Naive thymus-derived CD4-positive, alpha-beta T cell (primary cell): ENCODE data around the gene PDIA2. TPM values are rescaled to one million over a fixed set of nuclear protein-coding genes. Genes with fewer than 3 reads are reported as not detected.

ENCODE experiments used
- ATAC-seq: fragments of 150-1000 bp; cut with Tn5 transposase; 2 replicates; pipeline ENCODE4 v1.10.0; 2021; ENCODE audit warnings: mild to moderate bottlenecking, moderate library complexity
- CTCF ChIA-PET: fragments of 350-600 bp; sonication (Branson Sonifier 250); formaldehyde crosslinking; loops from one replicate; lab custom pipeline; 2021; ENCODE audit warnings: antibody characterized with exemption; lab: Charles Lee
- POLR2A ChIA-PET: fragments of 350-600 bp; sonication (Branson Sonifier 250); formaldehyde crosslinking; loops from one replicate; lab custom pipeline; 2021; ENCODE audit warnings: antibody characterized with exemption, inconsistent platforms; lab: Charles Lee
- DNase-seq, 9 donors: peaks; one replicate each; pipeline versions ENCODE4 v3.0.0 to v3.0.0-alpha.2; 2020 to 2022; ENCODE audit warnings: mixed read lengths in 1 of 9
- H3K27ac ChIP-seq: one replicate; pipeline ENCODE4 v1.7.0; 2013; ENCODE audit warnings: mild to moderate bottlenecking, low read depth, low read length, moderate library complexity
- H3K27me3 ChIP-seq, 2 donors: one replicate each; pipeline ENCODE4 v1.7.0; 2013; ENCODE audit warnings: low read length in 2 of 2, mild to moderate bottlenecking in 2 of 2, moderate library complexity in 2 of 2; ENCODE audit not compliant: control insufficient read depth in 2 of 2, insufficient read depth in 2 of 2
- H3K36me3 ChIP-seq, 3 experiments: 1 replicate in 2 of 3; 2 replicates in 1 of 3; pipeline ENCODE4 v1.7.0; 2013; ENCODE audit warnings: low read length in 3 of 3, mild to moderate bottlenecking in 3 of 3, moderate library complexity in 1 of 3; ENCODE audit not compliant: insufficient read depth in 3 of 3, control insufficient read depth in 2 of 3
- H3K4me1 ChIP-seq, 2 donors: one replicate each; pipeline ENCODE4 v1.7.0; 2013; ENCODE audit warnings: low read length in 2 of 2, mild to moderate bottlenecking in 2 of 2, moderate library complexity in 1 of 2; ENCODE audit not compliant: control insufficient read depth in 2 of 2, insufficient read depth in 2 of 2
- H3K4me3 ChIP-seq: 2 replicates; pipeline ENCODE4 v1.7.0; 2013; ENCODE audit warnings: mild to moderate bottlenecking, low read length
- H3K9me3 ChIP-seq, 3 experiments: 1 replicate in 2 of 3; 2 replicates in 1 of 3; pipeline ENCODE4 v1.7.0; 2013; ENCODE audit warnings: low read length in 3 of 3; ENCODE audit not compliant: control insufficient read depth in 2 of 3
- H3K27ac Mint-ChIP-seq, 9 donors: one replicate each; pipeline ENCODE4 v1.8.0; 2020 to 2022; ENCODE audit warnings: mixed read lengths in 9 of 9, mild to moderate bottlenecking in 8 of 9, moderate library complexity in 5 of 9, inconsistent platforms in 2 of 9
- H3K27me3 Mint-ChIP-seq, 5 donors: one replicate each; pipeline ENCODE4 v1.8.0; 2021 to 2022; ENCODE audit warnings: mixed read lengths in 5 of 5, mild to moderate bottlenecking in 1 of 5
- H3K36me3 Mint-ChIP-seq, 5 donors: one replicate each; pipeline ENCODE4 v1.8.0; 2020 to 2022; ENCODE audit warnings: mixed read lengths in 5 of 5, mild to moderate bottlenecking in 3 of 5, inconsistent platforms in 1 of 5
- H3K4me1 Mint-ChIP-seq, 7 donors: one replicate each; pipeline ENCODE4 v1.8.0; 2020 to 2022; ENCODE audit warnings: mixed read lengths in 7 of 7, mild to moderate bottlenecking in 3 of 7, inconsistent platforms in 1 of 7
- H3K4me3 Mint-ChIP-seq, 10 donors: one replicate each; pipeline ENCODE4 v1.8.0; 2020 to 2022; ENCODE audit warnings: mild to moderate bottlenecking in 10 of 10, mixed read lengths in 10 of 10, moderate library complexity in 6 of 10, inconsistent platforms in 2 of 10
- H3K9me3 Mint-ChIP-seq, 11 donors: one replicate each; pipeline ENCODE4 v1.8.0; 2020 to 2022; ENCODE audit warnings: mixed read lengths in 11 of 11, mild to moderate bottlenecking in 4 of 11, inconsistent platforms in 1 of 11, moderate library complexity in 1 of 11
- intact Hi-C, 2 donors: fragments of 100-400 bp; cut with micrococcal nuclease; formaldehyde crosslinking; loops; one replicate each; pipeline ENCODE4 v1.15.1; 2023
- polyA plus RNA-seq, 2 donors: library from polyadenylated mRNA; unstranded; fragments of 300-500 nt; fragmentation: Illumina TruSeq; gene quantifications; one replicate each; pipeline ENCODE4 v1.2.3, GENCODE V29; 2021
- total RNA-seq, 6 experiments: library from RNA in 5 of 6; stranded (reverse) in 5 of 6; gene quantifications; 1 replicate in 5 of 6; 2 replicates in 1 of 6; pipeline ENCODE4 v1.2.3 and lab custom pipeline; 2021 to 2026

The PDIA2 gene
- total and polyA plus RNA-seq, 7 experiments from 2014 or later = 0.42 TPM; not detected in 6

DNA sequence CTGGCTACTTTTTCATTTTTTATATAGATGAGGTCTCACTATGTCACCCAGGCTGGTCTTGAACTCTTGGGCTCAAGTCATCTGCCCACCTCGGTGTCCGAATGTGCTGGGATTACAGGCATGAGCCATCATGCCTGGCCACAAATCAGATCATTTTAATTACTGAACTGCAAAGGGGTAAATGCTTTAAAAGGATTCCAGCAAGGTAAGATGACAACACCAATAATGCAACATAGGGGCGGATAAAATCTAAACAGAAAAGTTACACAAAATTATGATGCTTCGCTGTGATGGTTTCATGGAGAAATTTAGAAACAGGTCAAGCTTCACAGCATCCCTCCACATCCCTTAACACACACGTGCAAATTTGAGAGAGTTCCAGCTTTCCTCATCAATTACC lies 37.2 kb downstream of the PDIA2 start:
- H3K4me3 ChIP-seq = no peak overlapping the region
- Mint-ChIP-seq H3K9me3 (peaks cover 0 to 5% (median 0%) of the 10 kb centered on the region in 11 donors), H3K4me1 (peaks cover 36 to 83% (median 66%) of the 10 kb centered on the region in 7 donors), H3K4me3 (peak overlapping the region in 8 of 10 donors; percentile 1 to 61 (median 44)), H3K27ac (peak overlapping the region; percentile 45 to 93 (median 76)), H3K36me3 (peaks cover 0 to 21% (median 9%) of the 10 kb centered on the region in 5 donors), H3K27me3 (no peaks in the 10 kb centered on the region)
- DNase-seq = no peak
- ChIA-PET CTCF (interaction anchor here (0.6 kb wide), 1 partner anchor 90 kb away, joined by 3 read pairs; no protein-coding TSS in a partner anchor), POLR2A (no interaction called here)
- no peaks in the 10 kb centered on the region for H3K9me3 ChIP-seq
- ATAC-seq = no peak
- no peaks in the 10 kb centered on the region for H3K27me3 ChIP-seq
- peaks cover 0 to 27% (median 12%) of the 10 kb centered on the region in 3 experiments for H3K36me3 ChIP-seq
- H3K4me1 ChIP-seq = peaks cover 25 to 40% of the 10 kb centered on the region in 2 donors
- intact Hi-C loops = no loop called here
- peak overlapping the region; percentile 20 for H3K27ac ChIP-seq

DNA sequence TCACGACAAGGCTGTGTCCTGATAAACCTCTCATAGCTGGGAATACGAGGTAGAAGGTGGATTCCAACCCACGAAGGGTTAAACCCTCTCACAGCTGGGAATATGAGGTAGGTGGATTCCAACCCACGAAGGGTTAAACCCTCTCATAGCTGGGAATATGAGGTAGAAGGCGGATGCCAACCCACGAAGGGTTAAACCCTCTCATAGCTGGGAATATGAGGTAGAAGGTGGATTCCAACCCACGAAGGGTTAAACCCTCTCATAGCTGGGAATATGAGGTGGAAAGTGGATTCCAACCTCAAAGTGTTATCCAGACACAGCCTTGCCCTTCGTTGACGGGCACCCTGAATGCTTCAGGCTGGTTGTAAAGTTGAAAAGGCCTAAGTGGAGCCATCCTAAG lies 38.6 kb downstream of the PDIA2 start:
- Histone ChIP-seq H3K4me1 (peaks cover 34 to 48% of the 10 kb centered on the region in 2 donors), H3K36me3 (peaks cover 0 to 27% (median 12%) of the 10 kb centered on the region in 3 experiments), H3K27ac (peak overlapping the region; percentile 48), H3K4me3 (no peak overlapping the region), H3K9me3 (no peaks in the 10 kb centered on the region), H3K27me3 (no peaks in the 10 kb centered on the region)
- no peak for DNase-seq
- H3K36me3 Mint-ChIP-seq = peaks cover 0 to 21% (median 8%) of the 10 kb centered on the region in 5 donors
- CTCF ChIA-PET = interaction anchor here (0.6 kb wide), 1 partner anchor 17 kb away, joined by 4 read pairs; no protein-coding TSS in a partner anchor
- H3K4me3 Mint-ChIP-seq = peak overlapping the region in 3 of 10 donors; percentile 23 to 83 (median 42)
- peaks cover 0 to 5% (median 0%) of the 10 kb centered on the region in 11 donors for H3K9me3 Mint-ChIP-seq
- peaks cover 43 to 89% (median 68%) of the 10 kb centered on the region in 7 donors for H3K4me1 Mint-ChIP-seq
- ATAC-seq = no peak
- POLR2A ChIA-PET = interaction anchor here (0.6 to 0.9 kb wide), 3 partner anchors 61 to 121 kb away, joined by 3 to 5 read pairs (median 3); partner anchors contain the start of gene LUC7L
- H3K27me3 Mint-ChIP-seq = no peaks in the 10 kb centered on the region
- intact Hi-C loops = no loop called here
- peak overlapping the region in 7 of 9 donors; percentile 87 to 99 (median 94) for H3K27ac Mint-ChIP-seq

DNA sequence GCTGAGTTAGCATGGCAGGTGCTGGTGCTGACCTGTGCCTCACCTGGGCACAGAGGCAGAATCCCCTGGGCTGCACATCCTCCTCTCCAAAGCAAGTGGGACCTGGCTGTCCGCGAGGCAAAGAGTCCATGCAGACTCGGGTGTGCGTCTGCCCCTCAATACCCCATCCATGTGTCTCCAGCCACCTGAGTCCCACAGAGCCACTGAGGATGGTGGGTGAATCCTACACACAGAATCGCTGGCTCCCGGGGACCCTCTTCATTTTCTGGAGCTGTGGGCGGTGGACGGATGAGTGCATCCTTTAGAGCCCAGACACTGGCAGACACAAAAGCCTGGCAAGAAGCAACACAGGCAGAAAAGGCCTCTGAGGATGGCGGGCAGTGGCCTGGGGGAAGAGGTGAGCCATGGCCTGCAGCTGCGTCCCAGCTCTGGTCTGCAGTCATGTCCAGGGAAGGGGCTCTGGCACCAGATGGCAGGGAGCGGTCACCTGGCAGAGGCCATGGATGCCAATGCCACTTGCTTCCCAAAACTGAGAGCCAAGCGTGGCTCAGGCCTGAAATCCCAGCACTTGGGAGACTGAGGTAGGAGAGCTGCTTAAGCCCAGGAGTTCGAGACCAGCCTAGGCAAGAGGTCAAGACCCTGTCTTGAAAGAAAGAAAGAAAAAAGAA lies 39.6 kb downstream of the PDIA2 start:
- Mint-ChIP-seq H3K4me3 (peak overlapping the region in 6 of 10 donors; percentile 16 to 85 (median 53)), H3K27ac (peak overlapping the region in 8 of 9 donors; percentile 87 to 99 (median 94)), H3K9me3 (peaks cover 0 to 5% (median 0%) of the 10 kb centered on the region in 11 donors), H3K27me3 (no peaks in the 10 kb centered on the region), H3K4me1 (peaks cover 41 to 91% (median 71%) of the 10 kb centered on the region in 7 donors), H3K36me3 (peaks cover 0 to 19% (median 8%) of the 10 kb centered on the region in 5 donors)
- H3K9me3 ChIP-seq = no peaks in the 10 kb centered on the region
- CTCF ChIA-PET = interaction anchor here (1.2 kb wide), 1 partner anchor 40 kb away, joined by 6 read pairs; no protein-coding TSS in a partner anchor
- H3K27ac ChIP-seq = peak overlapping the region; percentile 48
- H3K27me3 ChIP-seq = no peaks in the 10 kb centered on the region
- peaks cover 0 to 21% (median 12%) of the 10 kb centered on the region in 3 experiments for H3K36me3 ChIP-seq
- peaks cover 37 to 55% of the 10 kb centered on the region in 2 donors for H3K4me1 ChIP-seq
- DNase-seq = no peak
- H3K4me3 ChIP-seq = no peak overlapping the region
- no peak for ATAC-seq
- POLR2A ChIA-PET = interaction anchor here (0.9 kb wide), 1 partner anchor 94 kb away, joined by 3 read pairs; the partner anchor contains the start of gene LUC7L
- intact Hi-C loops = no loop called here

DNA sequence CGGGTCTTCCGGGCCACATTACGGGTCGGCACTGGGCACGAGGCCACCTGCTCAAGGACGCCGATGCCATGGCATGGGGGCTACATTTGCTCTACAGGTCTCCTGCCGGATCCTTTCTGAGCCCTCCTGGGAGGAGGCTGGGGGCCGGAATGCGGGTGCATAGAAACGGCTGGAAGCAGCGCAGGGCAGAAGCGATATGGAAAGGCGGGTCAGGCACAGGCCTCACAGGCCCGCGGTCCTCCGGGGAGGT lies 41.2 kb downstream of the PDIA2 start:
- intact Hi-C loops = loop anchor here (1.0 kb wide), 2 partner anchors 27 to 28 kb away; partner anchors contain the start of gene AXIN1 (in 1 of the 2)
- H3K4me1 Mint-ChIP-seq = peaks cover 31 to 79% (median 59%) of the 10 kb centered on the region in 7 donors

DNA sequence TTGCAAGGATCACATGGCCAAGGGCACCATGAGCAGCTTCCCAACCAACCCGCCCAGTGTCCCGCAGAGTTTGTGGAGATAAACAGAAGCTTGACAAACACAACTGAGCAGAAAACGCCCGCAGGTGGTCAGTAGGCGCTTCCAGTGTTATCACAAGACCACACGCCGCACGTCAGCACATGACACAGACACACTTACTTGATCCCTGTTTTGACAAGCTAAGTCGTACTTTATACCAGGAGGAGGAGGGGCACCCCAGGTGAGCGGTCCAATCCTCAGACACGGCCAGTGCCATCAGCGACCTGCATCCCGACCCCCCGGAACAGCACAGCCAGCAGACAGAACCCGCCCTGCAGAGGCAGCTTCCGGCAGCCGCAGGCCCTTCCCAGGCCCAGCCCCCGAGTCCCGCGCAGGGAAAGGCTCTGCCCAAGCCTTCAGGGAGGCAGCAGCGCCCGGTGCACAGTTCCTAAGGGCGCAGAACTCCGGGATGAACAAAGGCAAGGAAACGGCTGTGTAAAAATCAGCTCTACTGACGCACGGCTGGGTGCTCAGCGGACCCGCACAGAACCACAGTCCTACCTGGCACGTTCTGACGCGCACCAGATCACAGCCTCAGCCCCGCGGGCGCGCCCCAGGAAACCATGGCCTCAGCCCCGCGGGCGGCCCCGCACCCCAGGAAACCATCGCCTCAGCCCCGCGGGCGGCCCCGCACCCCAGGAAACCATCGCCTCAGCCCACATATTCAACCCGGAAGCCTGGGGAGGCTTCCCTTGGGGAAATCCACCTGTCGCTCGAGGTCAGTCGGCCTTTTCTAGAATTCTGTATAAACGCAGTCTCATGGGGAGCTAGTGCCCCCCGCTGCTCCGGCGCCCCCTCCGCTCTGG lies 41.7 kb downstream of the PDIA2 start:
- peaks cover 0 to 7% (median 5%) of the 10 kb centered on the region in 5 donors for H3K36me3 Mint-ChIP-seq
- peak overlapping the region; percentile 71 for H3K4me3 ChIP-seq
- ATAC-seq = peak; percentile 88
- no peaks in the 10 kb centered on the region for H3K27me3 Mint-ChIP-seq
- H3K4me3 Mint-ChIP-seq = peak overlapping the region; percentile 73 to 90 (median 86)
- DNase-seq = peak; percentile 68 to 94 (median 91)
- peaks cover 0 to 5% (median 0%) of the 10 kb centered on the region in 11 donors for H3K9me3 Mint-ChIP-seq
- peaks cover 0 to under 1% (median 0%) of the 10 kb centered on the region in 3 experiments for H3K36me3 ChIP-seq
- ChIA-PET CTCF (interaction anchor here (1.0 to 1.3 kb wide), 2 partner anchors 17 to 89 kb away, joined by 3 to 6 read pairs; partner anchors contain the start of gene FAM234A), POLR2A (interaction anchor here (0.6 to 2.3 kb wide), 9 partner anchors 11 to 92 kb away, joined by 3 to 11 read pairs (median 3); partner anchors contain the start of gene AXIN1)
- peaks cover 26 to 74% (median 53%) of the 10 kb centered on the region in 7 donors for H3K4me1 Mint-ChIP-seq
- intact Hi-C loops = loop anchor here (1.0 kb wide), 3 partner anchors 27 to 89 kb away; partner anchors contain the start of gene AXIN1 (in 1 of the 2)
- peak overlapping the region; percentile 92 for H3K27ac ChIP-seq
- H3K4me1 ChIP-seq = peaks cover 50 to 51% of the 10 kb centered on the region in 2 donors
- H3K27me3 ChIP-seq = no peaks in the 10 kb centered on the region
- H3K9me3 ChIP-seq = no peaks in the 10 kb centered on the region
- H3K27ac Mint-ChIP-seq = peak overlapping the region; percentile 66 to 99 (median 96)

More for the DNA sequence above, 41.2 kb downstream of the PDIA2 start:
- Mint-ChIP-seq H3K36me3 (peaks cover 0 to 11% (median 7%) of the 10 kb centered on the region in 5 donors), H3K27ac (peak overlapping the region in 8 of 9 donors; percentile 87 to 99 (median 97)), H3K9me3 (peaks cover 0 to 5% (median 0%) of the 10 kb centered on the region in 11 donors), H3K4me3 (peak overlapping the region; percentile 73 to 90 (median 86)), H3K27me3 (no peaks in the 10 kb centered on the region)
- no peaks in the 10 kb centered on the region for H3K27me3 ChIP-seq
- H3K4me3 ChIP-seq = peak overlapping the region; percentile 71
- POLR2A ChIA-PET = interaction anchor here (1.2 to 2.3 kb wide), 4 partner anchors 20 to 30 kb away, joined by 3 to 11 read pairs (median 8); partner anchors contain the start of gene AXIN1
- CTCF ChIA-PET = interaction anchor here (1.0 kb wide), 1 partner anchor 18 kb away, joined by 3 read pairs; no protein-coding TSS in a partner anchor
- H3K9me3 ChIP-seq = no peaks in the 10 kb centered on the region
- peaks cover 51 to 56% of the 10 kb centered on the region in 2 donors for H3K4me1 ChIP-seq
- no peak for ATAC-seq
- peak overlapping the region; percentile 92 for H3K27ac ChIP-seq
- H3K36me3 ChIP-seq = peaks cover 0 to 6% (median 4%) of the 10 kb centered on the region in 3 experiments
- DNase-seq = no peak
